ENCODE results near the gene KATNIP.

- TF ChIP-seq CTCF (IDR thresholded peaks at IDR 0.05) (no peak), IRF1 (CRISPR knock-in tag; IDR thresholded peaks at IDR 0.05) (no peak), ETV6 (CRISPR knock-in tag; IDR thresholded peaks at IDR 0.05) (no peak), CREB1 (CRISPR knock-in tag; IDR thresholded peaks at IDR 0.05) (no peak)
Measured at GRCh38 chr16:27544671-27545070, 5.3 kb upstream of the KATNIP start.
